Activated CD4-positive, alpha-beta T cell treated with anti-CD3 and anti-CD28 coated beads for 36 hours (primary cell): ENCODE data around the gene ACO1. TPM values are rescaled to one million over a fixed set of nuclear protein-coding genes. Genes with fewer than 3 reads are reported as not detected.

Experiments
- ATAC-seq: fragments of 200-7000 bp; cut with Tn5 transposase; one replicate; pipeline ENCODE4 v1.10.0; 2021; ENCODE audit warnings: mild to moderate bottlenecking, moderate library complexity
- CTCF ChIA-PET: fragments of 350-600 bp; sonication (Branson Sonifier 250); formaldehyde crosslinking; loops from one replicate; lab custom pipeline; 2021; ENCODE audit warnings: antibody characterized with exemption; lab: Charles Lee
- POLR2A ChIA-PET: fragments of 350-600 bp; sonication (Branson Sonifier 250); formaldehyde crosslinking; loops from one replicate; lab custom pipeline; 2021; ENCODE audit warnings: antibody characterized with exemption, inconsistent platforms; lab: Charles Lee
- DNase-seq: peaks from one replicate; pipeline ENCODE4 v3.0.0-alpha.2; 2020
- H3K27ac Mint-ChIP-seq: one replicate; pipeline ENCODE4 v1.8.0; 2021; ENCODE audit warnings: mixed read lengths
- H3K27me3 Mint-ChIP-seq: one replicate; pipeline ENCODE4 v1.8.0; 2021; ENCODE audit warnings: mixed read lengths
- H3K36me3 Mint-ChIP-seq: one replicate; pipeline ENCODE4 v1.8.0; 2021; ENCODE audit warnings: low read depth, mixed read lengths
- H3K4me1 Mint-ChIP-seq: one replicate; pipeline ENCODE4 v1.8.0; 2021; ENCODE audit warnings: mixed read lengths
- H3K4me3 Mint-ChIP-seq: one replicate; pipeline ENCODE4 v1.8.0; 2021; ENCODE audit warnings: mild to moderate bottlenecking, moderate library complexity, mixed read lengths
- H3K9me3 Mint-ChIP-seq: one replicate; pipeline ENCODE4 v1.8.0; 2021; ENCODE audit warnings: low read depth, mixed read lengths
- intact Hi-C, 2 experiments: fragments of 100-400 bp; cut with DNase I in 1 of 2; cut with micrococcal nuclease in 1 of 2; formaldehyde crosslinking; loops; one replicate each; pipeline versions ENCODE4 v1.14.2 to v1.15.1; 2022 to 2024; cut with DNase I, micrococcal nuclease
- total RNA-seq, 2 experiments: library from RNA; stranded (reverse); gene quantifications; one replicate each; pipeline ENCODE4 v1.2.3, GENCODE V29; 2021

ACO1 gene
- total RNA-seq, 2 experiments from 2014 or later: 15.5 TPM

DNA sequence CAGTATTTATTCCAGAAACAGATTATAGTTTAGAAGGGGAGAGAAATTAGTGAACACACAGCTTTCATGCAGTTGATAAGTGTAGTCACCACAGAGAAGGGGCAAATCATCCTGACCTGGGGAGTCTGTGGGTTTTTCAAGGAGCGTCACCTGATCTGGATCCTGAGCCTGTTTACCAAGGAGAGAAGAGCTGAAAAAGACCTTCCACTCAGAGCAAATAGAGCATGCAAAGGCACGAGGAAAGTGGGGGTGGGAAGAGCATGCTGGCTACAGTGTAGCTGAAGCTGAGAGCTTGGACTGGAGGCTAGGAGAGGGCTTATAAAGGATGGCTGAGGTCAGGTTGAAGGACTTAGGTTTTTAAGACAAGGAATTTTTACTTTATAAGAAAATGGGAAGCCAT lies 30.4 kb downstream of the ACO1 start:
- intact Hi-C loops: loop anchor here in 1 of 2 experiments (5.0 kb wide), 1 partner anchor 33 kb away; the partner anchor contains the start of gene ACO1
- ChIA-PET CTCF (interaction anchor here (0.7 to 1.8 kb wide), 5 partner anchors 31 to 1741 kb away, joined by 3 to 5 read pairs (median 4); partner anchors contain the start of genes ACO1 and NDUFB6), POLR2A (no interaction called here)
- no peaks in the 10 kb centered on the region for H3K4me1 Mint-ChIP-seq
- no peak overlapping the region for H3K4me3 Mint-ChIP-seq
- no peaks in the 10 kb centered on the region for H3K9me3 Mint-ChIP-seq
- DNase-seq (no peak), ATAC-seq (no peak)
- H3K36me3 Mint-ChIP-seq: peaks cover 13% of the 10 kb centered on the region
- no peaks in the 10 kb centered on the region for H3K27me3 Mint-ChIP-seq
- no peak overlapping the region for H3K27ac Mint-ChIP-seq

DNA sequence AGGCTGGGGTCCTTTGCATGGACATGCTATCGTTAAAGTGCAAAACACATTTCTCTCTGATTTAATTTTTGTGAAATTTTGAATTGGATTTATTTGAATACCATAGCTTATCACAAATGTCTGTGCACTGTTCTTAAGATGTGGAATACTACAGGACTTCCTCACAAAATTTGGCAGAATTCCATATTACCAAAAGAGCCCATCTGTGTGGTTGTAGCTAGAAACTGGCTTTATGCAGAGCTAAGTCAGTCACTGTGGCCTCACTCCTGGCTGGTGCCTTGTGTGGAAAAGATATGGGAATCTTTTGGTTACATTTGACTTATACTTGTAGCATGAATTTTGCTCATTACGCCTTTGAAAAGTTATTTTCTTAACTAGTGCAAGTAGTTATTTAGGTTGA lies 35.5 kb downstream of the ACO1 start:
- H3K36me3 Mint-ChIP-seq: peaks cover 19% of the 10 kb centered on the region
- POLR2A ChIA-PET: no interaction called here
- DNase-seq: no peak

DNA sequence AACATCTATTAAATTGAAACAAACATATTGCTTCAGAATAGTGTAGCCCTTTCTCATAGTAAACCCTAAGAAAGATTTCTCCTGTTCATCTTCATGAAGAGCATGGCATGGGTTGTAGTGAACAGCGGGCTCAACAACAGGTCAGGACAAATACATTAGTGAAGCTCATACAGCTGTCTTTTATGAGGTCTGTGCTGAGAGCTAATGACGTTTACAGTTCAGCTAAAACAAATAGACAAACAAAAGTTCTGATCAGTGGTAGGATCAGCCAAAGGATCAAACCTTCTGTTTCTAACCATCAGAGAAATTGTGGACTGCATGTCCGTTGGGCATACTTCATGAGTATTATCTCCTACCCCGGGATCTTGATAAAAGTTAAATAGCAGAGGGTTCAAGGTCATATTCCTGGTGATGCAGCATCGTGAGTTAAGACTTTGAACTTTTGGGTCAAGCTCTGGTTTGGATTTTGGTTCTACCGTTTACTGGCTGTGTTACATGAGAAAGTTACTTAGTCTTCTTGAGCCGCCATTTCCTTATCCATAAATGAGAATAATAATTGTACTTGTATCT lies 37.9 kb downstream of the ACO1 start:
- H3K36me3 Mint-ChIP-seq: peaks cover 19% of the 10 kb centered on the region
- H3K9me3 Mint-ChIP-seq: no peaks in the 10 kb centered on the region
- ATAC-seq (no peak), DNase-seq (no peak)
- POLR2A ChIA-PET: no interaction called here
- H3K4me3 Mint-ChIP-seq: no peak overlapping the region
- no peaks in the 10 kb centered on the region for H3K27me3 Mint-ChIP-seq
- CTCF ChIA-PET: interaction anchor here (1.2 kb wide), 1 partner anchor 14 kb away, joined by 3 read pairs; no protein-coding TSS in a partner anchor
- intact Hi-C loops: no loop called here
- H3K27ac Mint-ChIP-seq: no peak overlapping the region
- H3K4me1 Mint-ChIP-seq: no peaks in the 10 kb centered on the region

More for the DNA sequence above, 35.5 kb downstream of the ACO1 start:
- Mint-ChIP-seq H3K27ac (no peak overlapping the region), H3K9me3 (no peaks in the 10 kb centered on the region), H3K4me1 (no peaks in the 10 kb centered on the region), H3K27me3 (no peaks in the 10 kb centered on the region), H3K4me3 (no peak overlapping the region)
- CTCF ChIA-PET: interaction anchor here (0.7 to 1.0 kb wide), 2 partner anchors 160 to 1603 kb away, joined by 3 read pairs; no protein-coding TSS in a partner anchor
- ATAC-seq: no peak
- intact Hi-C loops: loop anchor here in 1 of 2 experiments (5.0 kb wide), 1 partner anchor 38 kb away; the partner anchor contains the start of gene ACO1

DNA sequence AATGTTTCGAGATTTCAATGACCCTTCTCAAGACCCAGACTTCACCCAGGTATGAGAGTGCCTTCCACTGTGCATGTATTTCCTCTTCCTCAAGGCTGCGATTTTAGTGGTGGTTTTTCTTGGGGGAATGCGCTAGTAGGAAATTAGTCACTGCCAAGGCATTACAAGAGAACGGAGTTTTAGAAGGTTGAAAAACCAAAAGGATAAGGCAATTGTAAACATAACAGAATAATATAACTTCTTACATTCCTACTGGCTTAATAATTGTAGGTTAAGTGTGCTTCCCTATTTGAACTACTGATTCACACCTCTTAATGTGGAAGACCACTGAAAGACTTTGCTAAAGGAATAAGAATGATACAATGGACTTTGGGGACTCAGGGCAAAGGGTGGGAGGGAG lies 38.9 kb downstream of the ACO1 start:
- peaks cover 16% of the 10 kb centered on the region for H3K36me3 Mint-ChIP-seq
- no peaks in the 10 kb centered on the region for H3K9me3 Mint-ChIP-seq
- H3K4me1 Mint-ChIP-seq: no peaks in the 10 kb centered on the region
- DNase-seq (no peak), ATAC-seq (no peak)
- H3K27me3 Mint-ChIP-seq: no peaks in the 10 kb centered on the region
- no peak overlapping the region for H3K27ac Mint-ChIP-seq
- H3K4me3 Mint-ChIP-seq: no peak overlapping the region
- intact Hi-C loops: no loop called here
- ChIA-PET POLR2A (no interaction called here), CTCF (no interaction called here)

DNA sequence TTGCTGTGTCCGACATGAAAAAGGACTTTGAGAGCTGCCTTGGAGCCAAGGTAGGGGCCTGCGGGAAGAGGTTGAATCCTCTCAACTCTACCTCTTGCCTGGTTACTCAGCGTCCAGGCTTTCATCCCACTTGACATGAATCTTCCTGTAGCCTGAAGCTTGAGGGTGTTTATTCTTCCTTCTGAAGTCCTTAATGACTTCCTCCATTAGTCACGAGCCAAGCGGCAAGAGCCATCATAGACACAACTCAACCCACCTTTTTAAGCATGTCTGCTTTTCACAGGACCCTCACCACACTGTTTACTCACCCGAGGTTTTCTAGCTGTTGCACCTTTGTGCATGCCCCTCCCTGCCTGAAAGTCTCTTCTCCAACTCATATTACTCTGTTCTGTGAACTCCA lies 40.2 kb downstream of the ACO1 start:
- intact Hi-C loops: no loop called here
- Mint-ChIP-seq H3K9me3 (no peaks in the 10 kb centered on the region), H3K27me3 (no peaks in the 10 kb centered on the region), H3K4me3 (no peak overlapping the region), H3K4me1 (no peaks in the 10 kb centered on the region), H3K36me3 (peaks cover 15% of the 10 kb centered on the region), H3K27ac (no peak overlapping the region)
- ATAC-seq: no peak
- no peak for DNase-seq
- CTCF ChIA-PET: no interaction called here
- POLR2A ChIA-PET: no interaction called here

DNA sequence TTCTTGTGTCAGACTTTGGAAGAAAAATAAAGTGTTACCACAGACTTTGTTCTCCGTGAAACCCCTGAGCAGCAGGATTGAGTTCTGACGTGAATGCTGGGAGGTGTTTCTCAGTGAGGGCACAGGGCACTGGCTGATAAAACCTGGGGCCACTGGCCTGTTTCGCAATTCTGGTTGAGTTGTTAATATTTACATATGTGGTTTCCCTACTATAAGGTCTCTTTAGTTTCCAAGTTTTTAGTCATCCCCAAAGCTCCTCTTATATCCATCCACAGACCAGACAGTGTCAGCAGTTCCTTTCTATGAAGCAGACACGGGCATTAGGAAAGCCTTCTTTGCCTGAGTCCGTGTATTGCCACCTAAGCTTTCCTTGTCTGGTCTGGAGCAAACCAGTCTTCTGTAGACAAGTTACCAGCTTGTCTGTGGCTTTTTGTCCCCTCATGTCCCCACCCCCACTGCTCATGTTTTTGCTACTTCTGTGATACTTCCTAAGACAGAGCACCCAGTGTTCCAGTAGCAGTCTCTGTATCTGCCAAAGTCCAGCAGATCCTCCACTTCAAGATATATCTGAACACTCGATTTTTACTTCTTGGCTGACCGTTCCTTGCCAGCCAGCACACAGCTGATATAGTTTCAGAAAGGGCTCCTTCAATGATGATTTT lies 42.0 kb downstream of the ACO1 start:
- POLR2A ChIA-PET: no interaction called here
- no peak overlapping the region for H3K27ac Mint-ChIP-seq
- H3K36me3 Mint-ChIP-seq: peaks cover 15% of the 10 kb centered on the region
- H3K9me3 Mint-ChIP-seq: no peaks in the 10 kb centered on the region
- no peaks in the 10 kb centered on the region for H3K4me1 Mint-ChIP-seq
- H3K27me3 Mint-ChIP-seq: no peaks in the 10 kb centered on the region
- H3K4me3 Mint-ChIP-seq: no peak overlapping the region
- CTCF ChIA-PET: interaction anchor here (0.6 to 1.7 kb wide), 4 partner anchors 9 to 984 kb away, joined by 3 to 7 read pairs (median 3); no protein-coding TSS in a partner anchor
- ATAC-seq (no peak), DNase-seq (no peak)
- intact Hi-C loops: no loop called here

DNA sequence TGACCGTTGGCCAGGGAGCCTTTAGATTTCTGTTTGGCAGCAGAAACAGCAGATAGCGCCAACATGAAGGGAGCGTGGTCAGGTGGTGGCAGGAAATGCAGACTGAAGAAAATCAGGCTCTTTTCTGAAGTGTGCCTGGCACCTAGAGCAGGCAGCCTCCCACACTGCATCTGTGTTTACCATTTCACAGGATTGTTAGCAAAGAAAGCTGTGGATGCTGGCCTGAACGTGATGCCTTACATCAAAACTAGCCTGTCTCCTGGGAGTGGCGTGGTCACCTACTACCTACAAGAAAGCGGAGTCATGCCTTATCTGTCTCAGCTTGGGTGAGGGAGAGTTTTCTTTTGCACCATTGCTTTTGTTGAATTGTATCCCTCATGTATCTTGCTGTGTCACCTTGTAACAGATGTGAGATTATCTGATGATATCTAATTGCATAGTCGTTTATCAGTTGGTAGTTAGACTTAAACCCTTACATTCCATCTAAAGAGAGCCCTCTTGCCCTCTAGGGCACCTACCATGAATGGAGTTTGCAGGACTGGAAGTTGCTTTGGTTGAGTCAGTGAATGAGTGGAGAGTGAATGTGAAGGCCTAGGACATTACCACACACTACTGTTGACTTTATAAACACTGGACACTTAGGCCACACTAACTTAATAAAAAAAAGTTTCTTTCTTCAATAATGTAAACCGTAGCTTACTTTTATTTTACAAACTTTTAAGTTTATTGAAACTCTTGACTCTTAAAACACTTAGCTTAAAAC lies 42.8 kb downstream of the ACO1 start:
- H3K27me3 Mint-ChIP-seq: no peaks in the 10 kb centered on the region
- H3K9me3 Mint-ChIP-seq: no peaks in the 10 kb centered on the region
- no peak overlapping the region for H3K4me3 Mint-ChIP-seq
- H3K36me3 Mint-ChIP-seq: peaks cover 15% of the 10 kb centered on the region
- intact Hi-C loops: no loop called here
- H3K27ac Mint-ChIP-seq: no peak overlapping the region
- H3K4me1 Mint-ChIP-seq: no peaks in the 10 kb centered on the region
- DNase-seq (peak; percentile 8), ATAC-seq (peak; percentile 23)
- ChIA-PET CTCF (interaction anchor here (1.2 to 1.7 kb wide), 3 partner anchors 8 to 155 kb away, joined by 3 to 7 read pairs (median 3); no protein-coding TSS in a partner anchor), POLR2A (no interaction called here)

DNA sequence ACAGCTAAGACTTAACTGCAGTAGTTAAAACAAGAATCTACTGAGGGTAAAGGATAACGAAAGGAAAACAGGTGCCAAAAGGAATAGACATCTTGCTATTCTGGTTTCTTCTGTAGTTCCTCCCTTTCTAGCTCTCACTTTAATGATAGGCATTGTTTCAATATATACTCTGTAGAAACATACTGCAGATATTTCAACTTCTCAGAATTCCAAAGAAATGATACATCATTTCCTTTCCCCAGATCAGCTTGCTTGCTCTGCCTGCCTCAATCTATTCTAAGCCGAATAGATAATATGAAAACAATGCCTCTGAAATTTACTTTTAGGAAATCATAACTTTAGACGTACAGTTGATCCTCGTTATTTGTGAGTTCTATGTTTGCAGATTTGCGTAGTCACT lies 46.3 kb downstream of the ACO1 start:
- ATAC-seq: no peak
- intact Hi-C loops: no loop called here
- no peaks in the 10 kb centered on the region for H3K4me1 Mint-ChIP-seq
- H3K9me3 Mint-ChIP-seq: no peaks in the 10 kb centered on the region
- H3K4me3 Mint-ChIP-seq: no peak overlapping the region
- H3K27ac Mint-ChIP-seq: no peak overlapping the region
- H3K27me3 Mint-ChIP-seq: no peaks in the 10 kb centered on the region
- ChIA-PET CTCF (interaction anchor here (0.6 to 4.7 kb wide), 3 partner anchors 37 to 149 kb away, joined by 3 to 52 read pairs (median 4); no protein-coding TSS in a partner anchor), POLR2A (no interaction called here)
- DNase-seq: no peak
- H3K36me3 Mint-ChIP-seq: peaks cover 5% of the 10 kb centered on the region

DNA sequence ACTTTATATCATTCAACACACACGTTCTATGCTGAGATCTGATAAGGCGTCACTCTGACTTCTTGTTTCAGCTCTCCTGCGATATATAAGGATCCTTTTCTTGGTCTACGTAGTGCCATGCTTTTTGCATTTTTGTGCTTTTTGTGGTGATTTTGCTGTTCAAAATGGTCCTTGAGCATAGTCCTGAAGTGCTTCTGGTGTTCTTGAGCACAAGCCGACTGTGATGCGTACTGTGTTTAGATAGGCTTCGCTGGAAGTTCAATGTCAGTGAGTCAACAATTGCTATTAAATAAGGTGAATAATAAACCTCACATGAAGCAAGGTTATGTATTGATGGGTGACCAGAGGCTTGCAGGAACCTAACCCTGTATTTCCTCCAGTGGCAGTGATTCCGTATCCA lies 46.8 kb downstream of the ACO1 start:
- POLR2A ChIA-PET: no interaction called here
- Mint-ChIP-seq H3K4me1 (no peaks in the 10 kb centered on the region), H3K27ac (no peak overlapping the region), H3K36me3 (peaks cover 2% of the 10 kb centered on the region), H3K4me3 (no peak overlapping the region), H3K9me3 (no peaks in the 10 kb centered on the region), H3K27me3 (no peaks in the 10 kb centered on the region)
- DNase-seq (no peak), ATAC-seq (no peak)
- intact Hi-C loops: no loop called here
- CTCF ChIA-PET: interaction anchor here (0.6 to 4.7 kb wide), 3 partner anchors 37 to 149 kb away, joined by 3 to 52 read pairs (median 4); no protein-coding TSS in a partner anchor

DNA sequence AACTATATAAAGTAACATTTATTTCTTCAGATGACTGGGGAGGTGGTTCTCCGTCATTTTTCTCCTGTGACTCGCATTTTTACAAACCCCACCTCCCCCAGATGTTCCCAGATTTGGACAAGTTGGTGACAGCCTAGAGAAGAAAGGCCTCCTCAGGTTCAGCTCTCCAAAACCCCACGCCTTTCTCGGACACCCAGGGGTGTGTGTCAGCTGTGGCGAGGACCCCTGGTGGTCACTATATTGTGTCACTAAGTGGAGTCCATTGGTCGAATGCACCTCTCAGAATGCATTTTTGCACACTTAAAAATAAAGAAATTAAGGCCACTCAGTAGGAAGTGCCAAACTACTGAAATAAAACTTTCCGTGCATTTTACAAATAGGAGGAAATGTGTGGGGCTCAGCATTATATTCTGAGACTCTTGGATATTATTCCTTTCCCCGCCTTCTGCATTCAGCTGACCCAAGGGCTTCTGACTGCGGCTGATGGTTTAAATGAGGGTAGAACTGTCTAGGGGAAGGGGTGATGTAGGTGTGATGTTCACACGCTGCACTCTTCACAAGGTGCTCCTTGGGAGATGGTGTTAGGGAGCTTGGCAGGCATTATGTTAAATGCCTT lies 47.6 kb downstream of the ACO1 start:
- ChIA-PET POLR2A (no interaction called here), CTCF (interaction anchor here (0.6 to 4.7 kb wide), 6 partner anchors 13 to 148 kb away, joined by 3 to 52 read pairs (median 4); partner anchors contain the start of gene ACO1)
- Mint-ChIP-seq H3K4me3 (no peak overlapping the region), H3K27ac (no peak overlapping the region), H3K4me1 (no peaks in the 10 kb centered on the region), H3K9me3 (no peaks in the 10 kb centered on the region), H3K27me3 (no peaks in the 10 kb centered on the region), H3K36me3 (peaks cover 4% of the 10 kb centered on the region)
- intact Hi-C loops: loop anchor here (1.0 kb wide), 1 partner anchor 53 kb away; no protein-coding TSS in a partner anchor
- ATAC-seq (no peak), DNase-seq (peak; percentile 54)

DNA sequence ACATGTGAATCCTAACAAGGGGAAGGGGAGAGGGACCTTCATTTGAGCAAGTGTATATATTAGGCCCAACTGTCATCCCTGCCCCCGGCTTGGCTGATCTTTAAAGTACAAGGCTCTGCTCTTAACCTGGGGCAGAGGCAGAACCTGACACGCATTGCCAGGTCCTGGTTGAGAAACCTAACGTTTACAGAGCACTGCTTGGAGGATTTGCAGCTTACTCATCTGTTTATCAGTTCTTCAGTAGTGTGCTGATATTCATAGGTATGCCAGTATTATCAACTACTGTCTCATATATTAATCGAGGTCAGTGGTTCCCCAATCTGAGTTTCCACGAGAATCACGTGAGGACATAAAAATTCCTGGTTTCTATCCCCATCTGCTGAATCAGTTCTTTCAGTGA lies 50.4 kb downstream of the ACO1 start:
- DNase-seq (no peak), ATAC-seq (no peak)
- Mint-ChIP-seq H3K36me3 (peaks cover 2% of the 10 kb centered on the region), H3K4me1 (no peaks in the 10 kb centered on the region), H3K27me3 (no peaks in the 10 kb centered on the region), H3K9me3 (no peaks in the 10 kb centered on the region), H3K27ac (no peak overlapping the region), H3K4me3 (no peak overlapping the region)
- ChIA-PET POLR2A (no interaction called here), CTCF (interaction anchor here (0.9 to 2.5 kb wide), 4 partner anchors 8 to 147 kb away, joined by 3 to 23 read pairs (median 3); no protein-coding TSS in a partner anchor)
- intact Hi-C loops: loop anchor here in 1 of 2 experiments (5.0 kb wide), 1 partner anchor 142 kb away; no protein-coding TSS in a partner anchor
